Activated T-cell treated with anti-CD3 and anti-CD28 coated beads, Interleukin-2, amount 50 U/mL, for 1 hour (primary cell): ENCODE data around the gene ST14.
"Not testable (repeated sequence)": the region's sequence is repeated elsewhere in the genome, so short reads cannot be mapped to it uniquely, and the experiment has no call there.

Experiments
- DNase-seq: peaks from one replicate; pipeline ENCODE4 v3.0.0-alpha.2; 2020

The ST14 gene

DNA sequence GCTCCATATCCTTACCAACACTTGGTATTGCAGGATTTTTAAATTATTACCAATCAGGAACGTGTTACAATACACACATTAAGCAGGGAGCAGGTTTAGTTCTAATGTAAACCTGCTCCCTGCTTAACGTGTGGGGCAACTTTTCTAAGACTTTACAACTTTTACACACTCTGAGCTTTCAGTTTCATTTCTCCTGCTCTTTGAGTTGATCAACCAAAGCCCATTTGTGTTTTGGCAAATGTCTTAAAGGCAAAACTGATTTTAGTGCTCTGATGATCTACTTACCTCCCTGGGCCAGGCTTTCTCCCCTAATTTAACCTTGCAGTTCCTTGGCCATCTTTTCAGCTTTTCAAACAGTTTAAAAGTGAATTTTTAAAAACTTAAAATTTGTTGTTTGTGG, 84.2 kb downstream of the ST14 start:
- DNase-seq, result no peak

DNA sequence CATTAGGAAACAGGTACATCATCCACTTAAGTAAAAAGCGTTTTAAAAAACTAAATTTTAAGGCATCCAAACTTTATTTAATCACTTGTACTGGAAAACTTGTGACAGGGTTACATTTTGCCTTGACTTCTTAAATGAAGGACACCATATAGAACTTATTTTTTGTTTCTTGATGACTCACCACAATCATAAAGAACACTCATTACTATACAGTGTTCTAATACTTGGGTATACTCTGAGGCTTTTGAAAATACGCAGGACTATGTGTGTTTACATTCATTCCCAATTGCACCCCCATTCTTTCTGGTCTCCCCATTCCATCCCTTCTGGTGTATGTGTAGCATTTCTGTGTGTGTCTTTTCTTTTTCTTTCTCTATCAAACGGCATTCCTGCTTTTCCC, 85.3 kb downstream of the ST14 start:
- no peak for DNase-seq

DNA sequence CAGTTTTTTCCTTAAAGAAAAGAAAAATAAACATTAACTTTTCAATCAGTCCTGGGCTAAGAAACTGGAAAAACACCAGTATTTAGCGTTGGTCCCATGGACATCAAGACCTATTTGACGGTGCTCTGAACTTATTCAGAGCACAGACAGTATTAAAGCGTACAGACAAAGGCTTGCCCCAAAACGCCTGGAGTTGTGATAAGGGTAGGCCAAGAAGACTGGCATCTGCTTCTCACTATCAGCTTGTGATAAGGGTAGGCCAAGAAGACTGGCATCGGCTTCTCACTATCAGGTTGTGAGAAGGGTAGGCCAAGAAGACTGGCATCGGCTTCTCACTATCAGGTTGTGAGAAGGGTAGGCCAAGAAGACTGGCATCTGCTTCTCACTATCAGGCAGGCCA, 85.8 kb downstream of the ST14 start:
- not testable (repeated sequence) for DNase-seq

DNA sequence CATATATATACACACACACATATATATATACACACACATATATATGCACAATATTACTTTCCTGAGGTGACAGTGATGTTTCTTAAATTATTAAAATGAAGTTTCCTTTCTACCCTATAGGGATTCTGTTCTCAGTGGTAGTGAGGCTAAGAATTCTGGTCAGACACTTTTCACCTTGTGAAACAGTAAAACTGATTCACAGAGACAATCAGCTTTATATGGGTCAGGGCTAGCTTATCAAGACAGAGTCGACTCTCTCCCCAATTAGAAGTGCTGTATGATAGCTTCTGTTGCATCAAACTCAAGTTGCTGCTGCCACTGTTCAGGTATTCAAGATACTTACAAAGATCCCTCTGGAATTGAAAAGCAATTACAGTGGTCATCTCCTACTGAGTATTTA, 86.7 kb downstream of the ST14 start:
- no peak for DNase-seq

DNA sequence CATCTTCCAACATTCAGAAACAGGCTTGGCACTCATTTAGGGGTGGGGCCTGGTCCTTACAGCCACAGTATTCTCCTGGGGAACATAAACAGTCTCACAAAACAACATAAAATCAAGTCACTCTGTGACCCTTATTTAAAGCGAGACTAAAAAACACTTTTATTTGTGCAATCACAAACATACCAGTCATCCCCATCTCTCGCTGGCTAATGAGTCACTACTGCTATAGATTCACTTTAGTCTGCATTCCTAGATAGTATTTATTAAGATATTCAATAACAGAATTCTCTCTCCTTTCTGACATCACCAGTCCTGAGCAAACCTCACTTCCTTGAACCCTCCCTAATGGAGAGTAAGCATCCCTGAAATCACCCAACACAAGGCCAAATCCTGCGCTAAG, 87.2 kb downstream of the ST14 start:
- no peak for DNase-seq

DNA sequence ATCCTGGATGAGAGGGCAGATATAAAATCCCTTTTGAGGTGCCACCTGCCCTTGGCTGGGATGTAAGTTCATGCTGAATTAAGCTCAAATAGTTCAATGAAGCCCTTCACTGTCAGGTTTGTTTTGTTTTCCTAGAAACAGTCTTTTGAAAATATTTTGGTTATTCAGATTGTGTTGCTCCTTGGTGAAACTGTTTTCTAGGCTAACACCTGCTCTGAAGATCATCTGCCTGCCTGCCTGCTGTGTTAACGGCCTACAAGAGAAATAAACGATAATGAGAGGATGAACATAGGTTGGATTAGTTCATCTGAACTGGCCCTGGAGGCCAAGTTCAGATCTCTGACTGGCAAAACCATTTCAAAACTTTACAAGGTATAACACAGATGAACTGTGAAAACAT, 87.7 kb downstream of the ST14 start:
- DNase-seq, result no peak

DNA sequence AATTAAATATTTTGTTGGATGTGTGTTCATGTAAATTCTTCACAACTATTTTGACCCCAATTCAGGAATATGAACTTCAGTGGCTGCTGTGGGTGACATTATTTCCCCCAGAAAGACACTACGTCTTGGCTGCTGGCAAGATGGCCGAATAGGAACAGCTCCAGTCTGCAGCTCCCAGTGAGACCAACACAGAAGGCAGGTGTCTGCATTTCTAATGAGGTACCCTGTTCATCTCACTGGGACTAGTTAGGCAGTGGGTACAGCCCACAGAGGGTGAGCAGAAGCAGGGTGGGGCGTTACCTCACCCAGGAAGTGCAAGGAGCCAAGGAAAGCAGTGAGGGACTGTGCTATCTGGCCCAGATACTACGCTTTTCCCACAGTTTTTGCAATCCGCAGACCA, 89.8 kb downstream of the ST14 start:
- no peak for DNase-seq

DNA sequence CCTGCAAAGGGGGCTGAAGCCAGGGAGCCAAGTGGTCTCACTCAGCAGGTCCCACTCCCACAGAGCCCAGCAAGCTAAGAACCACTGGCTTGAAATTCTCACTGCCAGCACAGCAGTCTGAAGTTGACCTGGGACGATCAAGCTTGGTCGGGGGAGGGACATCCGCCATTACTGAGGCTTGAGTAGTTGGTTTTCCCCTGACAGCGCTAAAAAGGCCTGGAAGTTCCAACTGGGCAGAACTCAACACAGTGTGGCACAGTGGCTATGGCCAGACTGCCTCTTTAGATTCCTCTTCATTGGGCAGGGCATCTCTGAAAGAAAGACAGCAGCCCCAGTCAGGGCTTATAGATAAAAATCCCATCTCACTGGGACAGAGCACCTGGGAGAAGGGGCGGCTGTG, 90.3 kb downstream of the ST14 start:
- DNase-seq, result not testable (repeated sequence)

DNA sequence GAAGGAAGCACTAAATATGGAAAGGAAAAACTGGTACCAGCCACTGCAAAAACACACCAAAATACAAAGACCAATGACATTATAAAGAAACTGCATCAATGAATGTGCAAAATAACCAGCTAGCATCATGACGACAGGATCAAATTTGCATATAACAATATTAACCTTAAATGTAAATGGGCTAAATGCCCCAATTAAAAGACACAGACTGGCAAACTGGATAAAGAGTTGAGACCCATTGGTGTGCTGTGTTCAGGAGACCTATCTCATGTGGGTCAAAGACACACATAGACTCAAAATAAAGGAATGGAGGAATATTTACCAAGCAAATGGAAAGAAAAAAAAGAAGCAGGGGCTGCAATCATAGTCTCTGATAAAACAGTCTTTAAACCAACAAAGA, 92.2 kb downstream of the ST14 start:
- DNase-seq, result not testable (repeated sequence)
